HL-60 (cell line): ENCODE results near the gene PALLD.
A peak's percentile ranks its signal among the peaks of the same experiment; 100 is the strongest.

ENCODE experiments used
- DNase-seq, 2 experiments: peaks; one replicate each; pipeline ENCODE4 v3.0.0-alpha.2; 2010 to 2020; ENCODE audit warnings: low read depth in 1 of 2, low spot score in 1 of 2
- H3K27ac ChIP-seq: fragments of 250-450 bp; sonication (Bioruptor Pico); replicated peaks from 2 replicates; pipeline ENCODE4 v1.5.1; 2020; ENCODE audit warnings: mild to moderate bottlenecking, moderate library complexity
- H3K27me3 ChIP-seq: fragments of 250-450 bp; sonication (Bioruptor Pico); 2 replicates; pipeline ENCODE4 v1.5.1; 2021; ENCODE audit warnings: mild to moderate bottlenecking, moderate library complexity; ENCODE audit not compliant: insufficient read depth, poor library complexity, severe bottlenecking
- H3K4me3 ChIP-seq: replicated peaks from 2 replicates; pipeline ENCODE4 v1.5.1; 2011; ENCODE audit warnings: mild to moderate bottlenecking, control low read depth, low read length; ENCODE audit not compliant: insufficient read depth
- CTCF ChIP-seq: IDR thresholded peaks from one replicate; pipeline ENCODE4 v1.5.1; 2011; ENCODE audit warnings: low read length, control low read depth, inconsistent platforms; ENCODE audit not compliant: insufficient read depth
- GABPA ChIP-seq: IDR thresholded peaks from 2 replicates; pipeline ENCODE4 v1.6.1; 2012; ENCODE audit warnings: low read depth
- POLR2AphosphoS5 ChIP-seq: IDR thresholded peaks from 2 replicates; pipeline ENCODE4 v1.6.1; 2012; ENCODE audit warnings: low read depth
- REST ChIP-seq: IDR thresholded peaks from 2 replicates; pipeline ENCODE4 v1.6.1; 2012; ENCODE audit warnings: low read depth; ENCODE audit not compliant: insufficient replicate concordance
- SPI1 ChIP-seq: IDR thresholded peaks from 2 replicates; pipeline ENCODE4 v1.6.1; 2012; ENCODE audit warnings: low read depth, mild to moderate bottlenecking, borderline replicate concordance

PALLD gene

GRCh38 chr4:168876106-168876505 is 379.3 kb downstream of the PALLD start:
- Histone ChIP-seq H3K4me3 (no peak overlapping the region), H3K27ac (no peak overlapping the region), H3K27me3 (peaks cover 30% of the 10 kb centered on the region)
- TF ChIP-seq POLR2AphosphoS5 (no peak), SPI1 (no peak), REST (no peak), GABPA (no peak), CTCF (no peak)
- DNase-seq, result no peak

DNA sequence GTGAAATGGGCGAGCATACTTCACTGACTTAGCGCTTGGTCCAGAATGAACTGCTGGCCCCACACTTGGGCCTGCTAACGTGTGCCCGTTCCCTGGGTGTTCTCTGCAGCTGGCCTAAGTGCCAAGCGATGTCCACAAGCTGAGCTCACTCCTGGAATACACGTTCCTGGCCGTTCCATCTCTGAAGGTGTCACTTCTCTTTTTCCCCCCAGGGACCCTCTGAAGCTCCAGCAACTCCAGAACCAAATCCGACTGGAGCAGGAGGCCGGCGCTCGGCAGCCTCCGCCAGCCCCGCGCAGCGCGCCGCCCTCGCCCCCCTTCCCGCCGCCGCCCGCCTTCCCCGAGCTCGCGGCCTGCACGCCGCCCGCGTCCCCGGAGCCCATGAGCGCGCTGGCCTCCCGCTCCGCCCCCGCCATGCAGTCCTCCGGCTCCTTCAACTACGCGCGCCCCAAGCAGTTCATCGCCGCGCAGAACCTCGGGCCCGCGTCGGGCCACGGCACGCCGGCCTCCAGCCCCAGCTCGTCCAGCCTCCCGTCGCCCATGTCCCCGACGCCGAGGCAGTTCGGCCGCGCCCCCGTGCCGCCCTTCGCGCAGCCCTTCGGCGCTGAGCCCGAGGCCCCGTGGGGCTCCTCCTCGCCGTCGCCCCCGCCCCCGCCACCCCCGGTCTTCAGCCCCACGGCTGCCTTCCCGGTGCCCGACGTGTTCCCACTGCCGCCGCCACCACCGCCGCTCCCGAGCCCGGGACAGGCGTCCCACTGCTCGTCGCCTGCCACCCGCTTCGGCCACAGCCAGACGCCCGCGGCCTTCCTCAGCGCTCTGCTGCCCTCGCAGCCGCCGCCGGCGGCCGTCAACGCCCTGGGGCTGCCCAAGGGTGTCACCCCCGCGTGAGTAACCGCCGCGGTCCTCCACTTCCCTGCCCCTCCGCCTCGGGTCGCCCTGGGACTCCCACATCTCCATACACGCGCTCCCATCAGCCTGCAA is 380.9 kb downstream of the PALLD start:
- peak overlapping the region; percentile 14 for H3K4me3 ChIP-seq
- H3K27me3 ChIP-seq, result peaks cover 26% of the 10 kb centered on the region
- DNase-seq, result no peak
- TF ChIP-seq CTCF (no peak), REST (no peak), SPI1 (no peak), GABPA (no peak)
- no peak overlapping the region for H3K27ac ChIP-seq

DNA sequence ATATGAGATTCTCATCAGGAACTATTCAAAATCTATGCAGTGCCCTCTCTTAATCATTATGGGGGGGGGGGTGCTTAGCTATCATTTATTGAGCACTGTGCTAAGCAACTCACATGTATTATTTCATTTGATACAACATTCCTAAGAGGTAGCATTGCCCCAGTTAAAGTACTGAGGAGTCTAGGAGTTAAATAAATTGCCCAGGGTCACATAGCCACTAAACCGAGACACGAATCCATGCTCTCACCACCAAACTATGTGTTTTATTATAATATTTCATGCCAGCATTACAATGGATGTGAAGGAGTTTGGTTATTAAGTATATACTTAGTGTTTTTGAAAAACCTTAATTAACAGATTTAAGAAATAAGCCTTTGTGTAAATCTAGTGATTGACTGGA is 381.8 kb downstream of the PALLD start:
- Histone ChIP-seq H3K27ac (no peak overlapping the region), H3K4me3 (no peak overlapping the region), H3K27me3 (peaks cover 26% of the 10 kb centered on the region)
- no peak for DNase-seq
- TF ChIP-seq CTCF (no peak), REST (no peak)
